GM18951 (cell line): Measurements from ENCODE around the gene BCAS1.

Experiments used
- POLR2A ChIP-seq: IDR thresholded peaks from 4 replicates; pipeline ENCODE4 v1.6.1; 2011; ENCODE audit warnings: mild to moderate bottlenecking; ENCODE audit not compliant: insufficient read length, insufficient read depth; ENCODE audit errors: extremely low read depth
- in situ Hi-C: fragments of 300-500 bp; cut with MboI; formaldehyde crosslinking; loops from one replicate; pipeline ENCODE4 v1.12.0; 2022; ENCODE audit warnings: low sequenced_read_pairs, mixed read lengths, inconsistent platforms; ENCODE audit not compliant: unreplicated experiment

BCAS1 gene

GRCh38 chr20:54108326-54108642, 37.9 kb upstream of the BCAS1 start:
- in situ Hi-C loops: loop anchor here (10.0 kb wide), 2 partner anchors 87 to 537 kb away; no protein-coding TSS in a partner anchor

DNA sequence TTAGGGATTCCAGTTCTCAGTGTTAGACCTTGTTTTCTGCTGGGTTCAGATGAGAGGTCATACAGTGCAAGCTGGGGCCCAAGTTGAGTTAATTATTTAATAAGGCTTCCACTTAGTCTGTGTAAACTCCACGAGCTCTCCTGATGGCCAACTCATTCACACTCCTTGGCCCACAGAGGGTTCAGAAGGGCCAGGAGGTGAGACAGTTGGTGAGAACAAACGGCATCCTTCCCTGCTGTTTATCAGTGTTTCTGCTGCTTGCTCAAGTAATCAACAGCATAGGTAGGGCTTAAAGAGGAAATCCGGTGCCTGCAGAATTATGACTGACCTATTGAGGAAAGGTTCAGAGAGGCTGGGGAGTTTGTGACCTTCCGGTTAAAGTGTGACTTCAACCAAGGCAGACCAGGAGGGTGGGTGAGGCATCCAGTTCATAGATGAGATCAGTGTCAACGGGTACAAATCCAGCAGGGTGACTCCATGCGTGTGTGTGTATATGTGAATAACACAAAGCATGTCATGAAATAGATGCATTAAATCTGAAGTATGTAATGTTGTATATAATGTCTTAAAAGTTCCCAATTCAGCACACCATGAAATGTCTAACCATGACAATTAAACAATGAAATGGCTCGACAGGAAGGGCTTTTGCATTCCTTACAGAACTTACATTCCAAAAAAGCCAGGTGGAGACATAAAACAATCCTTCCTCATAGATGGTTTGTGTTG, 37.4 kb upstream of the BCAS1 start:
- in situ Hi-C loops: loop anchor here (10.0 kb wide), 2 partner anchors 87 to 537 kb away; no protein-coding TSS in a partner anchor
- TF ChIP-seq POLR2A: no peak

More at GRCh38 chr20:54108326-54108642, 37.9 kb upstream of the BCAS1 start:
- no peak for TF ChIP-seq POLR2A

DNA sequence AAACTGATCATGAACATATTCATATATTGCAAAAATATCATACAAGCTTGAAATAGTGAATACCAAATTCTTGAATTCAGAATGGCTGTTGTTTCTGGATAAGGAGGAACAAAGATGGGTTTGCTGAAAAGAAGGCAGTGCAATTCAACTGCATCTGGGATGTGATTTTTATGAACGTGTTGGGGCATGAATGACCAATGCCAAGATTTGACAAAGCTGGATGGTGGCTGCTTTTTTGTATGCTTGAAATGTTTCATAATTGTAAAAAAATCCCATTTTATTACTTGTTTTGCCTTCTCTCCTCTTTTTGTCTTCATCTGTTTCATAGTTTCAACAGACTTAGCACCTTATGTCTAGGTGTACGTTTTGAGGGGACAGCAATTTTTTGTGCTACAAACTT, 36.8 kb upstream of the BCAS1 start:
- TF ChIP-seq POLR2A: no peak
- in situ Hi-C loops: loop anchor here (10.0 kb wide), 2 partner anchors 88 to 538 kb away; no protein-coding TSS in a partner anchor

GRCh38 chr20:54106162-54106561, 35.8 kb upstream of the BCAS1 start:
- no peak for TF ChIP-seq POLR2A
- in situ Hi-C loops: loop anchor here (10.0 kb wide), 2 partner anchors 89 to 539 kb away; no protein-coding TSS in a partner anchor

- in situ Hi-C loops: loop anchor here (10.0 kb wide), 2 partner anchors 89 to 539 kb away; no protein-coding TSS in a partner anchor
- no peak for TF ChIP-seq POLR2A
Observed at GRCh38 chr20:54105653-54106052, 35.3 kb upstream of the BCAS1 start.

DNA sequence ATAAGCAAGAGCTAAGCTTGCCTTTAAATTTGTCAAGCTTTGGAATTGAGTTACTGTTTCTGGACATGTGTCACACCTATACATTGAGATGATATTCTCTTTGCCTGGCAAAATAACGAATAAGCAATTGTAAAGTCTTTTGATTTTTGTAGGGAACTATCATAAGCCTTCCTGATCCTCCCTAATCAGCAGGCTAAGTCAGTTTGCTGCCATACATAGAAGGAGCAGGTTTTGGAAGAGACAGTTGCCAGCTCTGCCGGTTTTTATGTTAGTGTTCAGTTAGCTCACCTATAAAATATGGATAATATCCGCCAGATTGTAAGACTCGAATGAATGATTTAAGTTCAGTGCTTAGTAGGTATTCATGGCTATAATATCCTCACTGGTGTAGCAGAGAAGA, 34.4 kb upstream of the BCAS1 start:
- no peak for TF ChIP-seq POLR2A
- in situ Hi-C loops: loop anchor here (10.0 kb wide), 2 partner anchors 90 to 540 kb away; no protein-coding TSS in a partner anchor

GRCh38 chr20:54103762-54104600, 33.6 kb upstream of the BCAS1 start:
- no peak for TF ChIP-seq POLR2A
- in situ Hi-C loops: loop anchor here (10.0 kb wide), 2 partner anchors 91 to 541 kb away; no protein-coding TSS in a partner anchor

DNA sequence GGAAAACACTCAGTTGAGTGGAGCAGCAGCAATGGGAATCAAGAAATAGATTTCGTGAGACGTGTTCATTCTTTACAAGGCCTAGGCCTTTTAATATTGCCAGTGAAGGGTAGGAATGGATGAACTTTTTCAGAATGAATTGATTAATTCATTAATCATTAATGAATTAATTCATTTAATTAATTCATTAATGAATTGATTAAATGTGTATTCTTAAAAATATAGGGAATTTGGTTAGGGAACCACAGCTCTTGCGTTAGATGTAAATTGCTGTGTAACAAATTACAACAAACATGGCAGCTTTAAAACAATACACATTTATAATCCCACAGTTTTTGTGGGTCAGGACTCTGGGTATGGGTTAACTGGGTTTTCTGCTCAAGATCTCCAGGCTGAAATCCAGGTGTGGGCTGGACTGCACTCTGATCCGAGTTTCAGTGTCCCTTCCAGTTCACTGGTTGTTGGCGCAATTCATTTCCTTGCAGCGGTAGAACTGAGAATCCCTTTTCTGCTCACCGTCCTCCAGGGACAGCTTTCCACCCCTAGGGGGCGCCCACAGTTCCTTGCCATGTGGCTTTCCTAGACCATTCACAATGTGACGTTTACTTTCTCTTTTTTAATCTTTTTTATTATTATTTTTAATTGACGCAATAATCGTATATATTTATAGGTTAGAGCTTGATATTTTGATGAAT, 32.8 kb upstream of the BCAS1 start:
- in situ Hi-C loops: loop anchor here (10.0 kb wide), 2 partner anchors 92 to 542 kb away; no protein-coding TSS in a partner anchor
- no peak for TF ChIP-seq POLR2A

DNA sequence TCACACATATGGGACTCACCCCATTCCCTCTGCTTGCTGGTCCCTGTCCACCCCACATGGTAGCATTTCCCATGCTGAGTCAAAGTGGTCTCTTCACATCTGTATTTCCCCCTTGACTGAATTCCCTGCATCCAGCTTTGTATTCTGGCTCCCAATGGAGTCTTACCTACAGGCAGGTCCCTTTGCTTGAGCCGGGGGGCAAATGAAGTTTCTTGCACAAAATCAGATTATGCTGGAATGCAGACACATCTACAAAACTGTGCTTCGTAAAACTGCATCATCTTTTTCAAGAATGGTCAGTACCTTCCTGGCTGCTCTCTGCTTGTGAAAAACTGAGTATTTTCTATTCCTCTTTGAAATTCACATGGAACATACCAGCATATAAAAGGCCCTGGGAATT, 32.1 kb upstream of the BCAS1 start:
- TF ChIP-seq POLR2A: no peak
- in situ Hi-C loops: loop anchor here (10.0 kb wide), 2 partner anchors 92 to 542 kb away; no protein-coding TSS in a partner anchor

- TF ChIP-seq POLR2A: no peak
- in situ Hi-C loops: loop anchor here (10.0 kb wide), 2 partner anchors 94 to 544 kb away; no protein-coding TSS in a partner anchor
Observed at GRCh38 chr20:54100563-54100962, 30.2 kb upstream of the BCAS1 start.

- no peak for TF ChIP-seq POLR2A
- in situ Hi-C loops: loop anchor here (10.0 kb wide), 2 partner anchors 95 to 545 kb away; no protein-coding TSS in a partner anchor
Observed at GRCh38 chr20:54099894-54100293, 29.5 kb upstream of the BCAS1 start.

DNA sequence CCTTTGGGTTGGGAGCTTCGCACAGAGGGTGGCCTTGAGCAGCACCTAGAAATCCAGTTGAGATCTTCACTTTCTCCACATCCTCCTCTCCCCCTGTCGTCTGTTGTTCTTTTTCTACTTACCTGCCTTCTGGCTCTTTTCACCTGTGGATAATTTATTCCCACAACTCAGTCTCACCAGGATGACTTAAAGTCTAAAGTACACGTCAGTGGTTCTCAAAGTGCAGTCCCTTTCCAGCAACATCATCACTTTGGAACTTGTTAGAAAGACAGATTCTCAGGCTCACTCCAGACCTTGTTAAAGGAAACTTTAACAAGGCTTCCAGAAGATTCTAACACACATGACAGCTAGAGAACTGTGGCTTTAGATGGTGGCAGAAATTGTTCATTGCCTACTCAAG, 27.7 kb upstream of the BCAS1 start:
- TF ChIP-seq POLR2A: no peak
- in situ Hi-C loops: no loop called here

- in situ Hi-C loops: no loop called here
- TF ChIP-seq POLR2A: no peak
Observed at GRCh38 chr20:54097236-54097529, 26.8 kb upstream of the BCAS1 start.
